DOHH2 (cell line): ENCODE measurements around the gene CTSK.

ENCODE experiments used
- H3F3A ChIP-seq: fragments of 200-600 bp; sonication (generic), shearing (Covaris generic); 2 replicates; pipeline ENCODE4 v1.6.0; 2016; ENCODE audit warnings: antibody characterized with exemption, mild to moderate bottlenecking; ENCODE audit not compliant: control insufficient read depth, insufficient read depth
- H3K27ac ChIP-seq: fragments of 200-600 bp; sonication (generic); 2 replicates; pipeline ENCODE4 v1.5.1; 2014; ENCODE audit warnings: low read depth, mild to moderate bottlenecking, low read length, moderate library complexity
- H3K27me3 ChIP-seq: fragments of 200-600 bp; sonication (generic); 2 replicates; pipeline ENCODE4 v1.6.1; 2014; ENCODE audit warnings: mild to moderate bottlenecking, low read length, mixed read lengths; ENCODE audit not compliant: control insufficient read depth
- H3K36me3 ChIP-seq: fragments of 200-600 bp; sonication (generic); 2 replicates; pipeline ENCODE4 v1.6.1; 2014; ENCODE audit warnings: mild to moderate bottlenecking, low read length, moderate library complexity, mixed read lengths; ENCODE audit not compliant: control insufficient read depth
- H3K4me1 ChIP-seq: fragments of 200-600 bp; sonication (generic); 2 replicates; pipeline ENCODE4 v1.6.1; 2014; ENCODE audit warnings: mild to moderate bottlenecking, low read length, mixed read lengths; ENCODE audit not compliant: control insufficient read depth
- H3K4me2 ChIP-seq: fragments of 200-600 bp; sonication (generic); 2 replicates; pipeline ENCODE4 v1.6.0; 2014; ENCODE audit warnings: mild to moderate bottlenecking, low read length, moderate library complexity
- H3K4me3 ChIP-seq: fragments of 200-600 bp; sonication (generic); 2 replicates; pipeline ENCODE4 v1.5.1; 2014; ENCODE audit warnings: mild to moderate bottlenecking, low read length, mixed read lengths
- H3K79me2 ChIP-seq: fragments of 200-600 bp; sonication (generic); 2 replicates; pipeline ENCODE4 v1.6.1; 2014; ENCODE audit warnings: mild to moderate bottlenecking, low read length, mixed read lengths; ENCODE audit not compliant: control insufficient read depth
- H3K9me2 ChIP-seq: fragments of 200-600 bp; sonication (generic); replicated peaks from 2 replicates; pipeline ENCODE4 v1.6.1; 2014; ENCODE audit warnings: mild to moderate bottlenecking, low read length, mixed read lengths; ENCODE audit not compliant: control insufficient read depth
- H3K9me3 ChIP-seq: fragments of 200-600 bp; sonication (generic); 2 replicates; pipeline ENCODE4 v1.6.1; 2014; ENCODE audit warnings: antibody characterized with exemption, low read length, mixed read lengths; ENCODE audit not compliant: control insufficient read depth, insufficient read depth
- H4K20me1 ChIP-seq: fragments of 200-600 bp; sonication (generic); 2 replicates; pipeline ENCODE4 v1.6.0; 2014; ENCODE audit warnings: low read depth, mild to moderate bottlenecking, antibody characterized with exemption, low read length, moderate library complexity; ENCODE audit not compliant: control insufficient read depth, insufficient read depth
- CTCF ChIP-seq: fragments of 200-600 bp; sonication (generic); IDR thresholded peaks from one replicate; pipeline ENCODE4 v1.5.1; 2014; ENCODE audit warnings: antibody characterized with exemption, mild to moderate bottlenecking, low read depth, low read length; ENCODE audit not compliant: poor library complexity, severe bottlenecking
- EZH2phosphoT487 ChIP-seq: fragments of 200-600 bp; sonication (generic); IDR thresholded peaks from 2 replicates; pipeline ENCODE4 v1.6.1; 2017; ENCODE audit warnings: borderline replicate concordance, mild to moderate bottlenecking, antibody characterized with exemption, low read length, moderate library complexity, mixed read lengths

CTSK gene

GRCh38 chr1:150789396-150789795 lies 18.7 kb downstream of the CTSK start:
- Histone ChIP-seq H3F3A (0 out of 2 replicates have a peak, but pooled peaks cover 2% of the 10 kb centered on the region), H3K4me3 (no peak overlapping the region), H3K4me2 (no peak overlapping the region), H3K4me1 (peaks cover 17% of the 10 kb centered on the region), H3K36me3 (no peaks in the 10 kb centered on the region), H3K9me3 (no peaks in the 10 kb centered on the region), H3K9me2 (no peaks in the 10 kb centered on the region), H3K79me2 (no peaks in the 10 kb centered on the region), H3K27ac (no peak overlapping the region), H4K20me1 (no peaks in the 10 kb centered on the region), H3K27me3 (no peaks in the 10 kb centered on the region)
- TF ChIP-seq CTCF (no peak), EZH2phosphoT487 (no peak)

GRCh38 chr1:150788946-150789345 lies 19.1 kb downstream of the CTSK start:
- Histone ChIP-seq H3K79me2 (no peaks in the 10 kb centered on the region), H3K9me2 (no peaks in the 10 kb centered on the region), H3K4me3 (no peak overlapping the region), H4K20me1 (no peaks in the 10 kb centered on the region), H3K27ac (no peak overlapping the region), H3K27me3 (no peaks in the 10 kb centered on the region), H3K9me3 (no peaks in the 10 kb centered on the region), H3K4me1 (peaks cover 17% of the 10 kb centered on the region), H3K36me3 (no peaks in the 10 kb centered on the region), H3K4me2 (no peak overlapping the region; the same call in 1 of the 2 replicates), H3F3A (0 out of 2 replicates have a peak, but pooled peaks cover 2% of the 10 kb centered on the region)
- TF ChIP-seq EZH2phosphoT487 (no peak), CTCF (no peak)

GRCh38 chr1:150787455-150787854 lies 20.6 kb downstream of the CTSK start:
- Histone ChIP-seq H4K20me1 (no peaks in the 10 kb centered on the region), H3K4me2 (peak overlapping the region; percentile 45; the same call in 1 of the 2 replicates), H3K9me3 (no peaks in the 10 kb centered on the region), H3K79me2 (no peaks in the 10 kb centered on the region), H3K36me3 (no peaks in the 10 kb centered on the region), H3K4me3 (no peak overlapping the region), H3F3A (0 out of 2 replicates have a peak, but pooled peaks cover 5% of the 10 kb centered on the region), H3K27ac (no peak overlapping the region), H3K27me3 (no peaks in the 10 kb centered on the region), H3K9me2 (no peaks in the 10 kb centered on the region), H3K4me1 (peaks cover 17% of the 10 kb centered on the region)
- no peak for TF ChIP-seq CTCF
- TF ChIP-seq EZH2phosphoT487: no peak

- no peaks in the 10 kb centered on the region for H3K4me1 ChIP-seq
- H3K27ac ChIP-seq: no peak overlapping the region
- TF ChIP-seq CTCF (no peak), EZH2phosphoT487 (no peak)
- H3K9me2 ChIP-seq: no peaks in the 10 kb centered on the region
- no peaks in the 10 kb centered on the region for H3K79me2 ChIP-seq
- H3K4me3 ChIP-seq: no peak overlapping the region
- H3F3A ChIP-seq: 0 out of 2 replicates have a peak, but pooled peaks cover 6% of the 10 kb centered on the region
- no peaks in the 10 kb centered on the region for H4K20me1 ChIP-seq
- H3K27me3 ChIP-seq: no peaks in the 10 kb centered on the region
- no peak overlapping the region for H3K4me2 ChIP-seq
- H3K36me3 ChIP-seq: no peaks in the 10 kb centered on the region
- no peaks in the 10 kb centered on the region for H3K9me3 ChIP-seq
These were observed 27.6 kb downstream of the CTSK start for GRCh38 chr1:150780510-150780909.
